HCT116 (cell line): ENCODE data around the gene UMAD1. TPM values are rescaled to one million over a fixed set of nuclear protein-coding genes. Genes with fewer than 3 reads are reported as not detected.

ENCODE experiments used
- ATAC-seq: fragments of 200-7000 bp; cut with Tn5 transposase; 2 replicates; pipeline ENCODE4 v1.9.1; 2020; ENCODE audit warnings: mild to moderate bottlenecking, moderate library complexity
- BruUV-seq: library from RNA; stranded (reverse); fragments of 400-500 nt; replicated peaks from 2 replicates; lab custom pipeline; 2021; lab: Mats Ljungman, UMichigan
- CTCF ChIA-PET: fragments of 300-600 bp; sonication (Branson Sonifier 250); formaldehyde crosslinking; loops from one replicate; lab custom pipeline; 2021; ENCODE audit warnings: antibody characterized with exemption; lab: Charles Lee
- POLR2A ChIA-PET: fragments of 300-600, 350-600 bp; sonication (Branson Sonifier 250); formaldehyde crosslinking; loops from one replicate; lab custom pipeline; 2021; ENCODE audit warnings: antibody characterized with exemption; lab: Charles Lee
- RAD21 ChIA-PET, 2 experiments: fragments of 300-600 bp; sonication (Branson Sonifier 250); formaldehyde crosslinking; loops; one replicate each; lab custom pipeline; 2023; ENCODE audit warnings: low total read pairs in 2 of 2; ENCODE audit not compliant: uncharacterized antibody in 2 of 2, unreplicated experiment in 2 of 2, low non-redundant PET in 1 of 2; lab: Charles Lee
- DNase-seq: peaks from one replicate; pipeline ENCODE4 v3.0.0-alpha.2; 2010; ENCODE audit warnings: low read depth, low spot score
- H2AFZ ChIP-seq: fragments of 200-600 bp; shearing (Covaris generic), sonication (generic); 2 replicates; pipeline ENCODE4 v1.6.1; 2017; ENCODE audit warnings: low read depth, mixed run types, mixed read lengths, antibody characterized with exemption, low read length; ENCODE audit not compliant: poor library complexity, severe bottlenecking
- H3K27ac ChIP-seq: 2 replicates; pipeline ENCODE4 v1.5.1; 2012; ENCODE audit warnings: low read depth, low read length
- H3K27me3 ChIP-seq: fragments of 200-600 bp; sonication (generic); 2 replicates; pipeline ENCODE4 v1.6.1; 2016; ENCODE audit warnings: mixed run types, low read length, mixed read lengths; ENCODE audit not compliant: insufficient read depth
- H3K36me3 ChIP-seq, 2 experiments: fragments of 200-500 bp in 1 of 2; fragments of 200-600 bp in 1 of 2; sonication (Bioruptor generic) in 1 of 2; sonication (generic) in 1 of 2; 2 replicates each; pipeline versions ENCODE4 v1.5.1 to v1.6.1; 2014 to 2016; ENCODE audit warnings: low read length in 2 of 2, inconsistent platforms in 1 of 2, mixed read lengths in 1 of 2, mixed run types in 1 of 2; ENCODE audit not compliant: insufficient read depth in 2 of 2, control insufficient read depth in 1 of 2
- H3K4me1 ChIP-seq, 2 experiments: fragments of 200-600 bp in 1 of 2; sonication (generic) in 1 of 2; 2 replicates each; pipeline versions ENCODE4 v1.5.1 to v1.6.1; 2012 to 2017; ENCODE audit warnings: low read length in 2 of 2, inconsistent platforms in 1 of 2, mild to moderate bottlenecking in 1 of 2, mixed read lengths in 1 of 2, mixed run types in 1 of 2, moderate library complexity in 1 of 2; ENCODE audit not compliant: insufficient read depth in 2 of 2, control insufficient read depth in 1 of 2
- H3K4me2 ChIP-seq: fragments of 200-600 bp; sonication (generic); 2 replicates; pipeline ENCODE4 v1.6.1; 2017; ENCODE audit warnings: mixed run types, low read length, mixed read lengths
- H3K4me3 ChIP-seq, 2 experiments: fragments of 200-600 bp in 1 of 2; sonication (generic) in 1 of 2; replicated peaks in 1 of 2; 2 replicates each; pipeline ENCODE4 v1.5.1; 2011 to 2016; ENCODE audit warnings: low read length in 2 of 2, control low read depth in 1 of 2, low read depth in 1 of 2, mild to moderate bottlenecking in 1 of 2, mixed read lengths in 1 of 2, mixed run types in 1 of 2
- H3K79me2 ChIP-seq: fragments of 200-600 bp; sonication (generic); 2 replicates; pipeline ENCODE4 v1.6.1; 2017; ENCODE audit warnings: mild to moderate bottlenecking, mixed run types, low read length, moderate library complexity, mixed read lengths; ENCODE audit not compliant: insufficient read depth
- H3K9ac ChIP-seq: fragments of 200-600 bp; sonication (generic); 2 replicates; pipeline ENCODE4 v1.6.1; 2016; ENCODE audit warnings: low read length, mixed read lengths
- H3K9me2 ChIP-seq: fragments of 200-600 bp; sonication (generic), shearing (Covaris generic); 2 replicates; pipeline ENCODE4 v1.6.1; 2017; ENCODE audit warnings: mixed run types, mild to moderate bottlenecking, moderate library complexity; ENCODE audit not compliant: insufficient read depth
- H3K9me3 ChIP-seq, 2 experiments: fragments of 200-500 bp in 1 of 2; fragments of 200-600 bp in 1 of 2; sonication (Bioruptor generic) in 1 of 2; sonication (generic) in 1 of 2; 2 replicates each; pipeline ENCODE4 v1.6.1; 2014 to 2017; ENCODE audit warnings: low read length in 2 of 2, mixed read lengths in 2 of 2, inconsistent platforms in 1 of 2, low read depth in 1 of 2, mild to moderate bottlenecking in 1 of 2, mixed run types in 1 of 2, moderate library complexity in 1 of 2; ENCODE audit not compliant: control insufficient read depth in 1 of 2, insufficient read depth in 1 of 2
- H4K20me1 ChIP-seq: fragments of 200-600 bp; sonication (generic), shearing (Covaris generic); 2 replicates; pipeline ENCODE4 v1.6.1; 2017; ENCODE audit warnings: mixed run types, mild to moderate bottlenecking, moderate library complexity; ENCODE audit not compliant: insufficient read depth
- CEBPB ChIP-seq: IDR thresholded peaks from 2 replicates; pipeline ENCODE4 v1.6.1; 2012; ENCODE audit warnings: low read depth
- SP1 ChIP-seq: IDR thresholded peaks from 2 replicates; pipeline ENCODE4 v1.6.1; 2012; ENCODE audit warnings: low read depth
- TCF7L2 ChIP-seq: IDR thresholded peaks from 2 replicates; pipeline ENCODE4 v1.7.0; 2011; ENCODE audit warnings: borderline replicate concordance, inconsistent platforms; ENCODE audit not compliant: insufficient read depth, insufficient read length; ENCODE audit errors: extremely low read depth
- YY1 ChIP-seq: IDR thresholded peaks from 2 replicates; pipeline ENCODE4 v1.6.1; 2011; ENCODE audit warnings: low read length, low read depth, moderate library complexity, mild to moderate bottlenecking; ENCODE audit not compliant: insufficient replicate concordance; ENCODE audit errors: extremely low read depth
- intact Hi-C: fragments of 100-400 bp; cut with micrococcal nuclease; formaldehyde crosslinking; loops from 2 replicates; pipeline ENCODE4 v1.10.0; 2022
- total RNA-seq: library from RNA; stranded (reverse); gene quantifications from one replicate; pipeline ENCODE4 v1.2.1, GENCODE V29; 2021; ENCODE audit not compliant: unreplicated experiment

The UMAD1 gene
- total RNA-seq, 1 experiment from 2014 or later, result 12.7 TPM

- H3K27me3 ChIP-seq, result no peaks in the 10 kb centered on the region
- no peaks in the 10 kb centered on the region for H3K36me3 ChIP-seq
- ATAC-seq, result no peak
- no peak overlapping the region for H3K4me2 ChIP-seq
- no peaks in the 10 kb centered on the region for H3K9me3 ChIP-seq
- H3K79me2 ChIP-seq, result no peaks in the 10 kb centered on the region
- no peak overlapping the region for H3K27ac ChIP-seq
- no peaks in the 10 kb centered on the region for H3K9me2 ChIP-seq
- CTCF ChIA-PET, result no interaction called here
- H3K4me1 ChIP-seq, result peaks cover 0 to 12% of the 10 kb centered on the region in 2 experiments; a peak in 1 of 4 replicates
- no peaks in the 10 kb centered on the region for H4K20me1 ChIP-seq
- intact Hi-C loops, result no loop called here
- no peak overlapping the region for H3K9ac ChIP-seq
- no TSS peak for BruUV-seq
- no peak for TF ChIP-seq YY1
- TF ChIP-seq TCF7L2, result no peak
- TF ChIP-seq, all 23 proteins: peak for 0
- no peak overlapping the region for H2AFZ ChIP-seq
- H3K4me3 ChIP-seq, result no peak overlapping the region
- ChIA-PET POLR2A (no interaction called here), RAD21 (no interaction called here)
- no peak for DNase-seq
These were observed 151.0 kb downstream of the UMAD1 start for GRCh38 chr7:7791523-7791922.

GRCh38 chr7:7792056-7792455, 151.5 kb downstream of the UMAD1 start:
- no peak overlapping the region for H3K9ac ChIP-seq
- no peak overlapping the region for H2AFZ ChIP-seq
- H3K27ac ChIP-seq, result no peak overlapping the region
- ChIA-PET POLR2A (no interaction called here), RAD21 (no interaction called here), CTCF (no interaction called here)
- H3K4me2 ChIP-seq, result no peak overlapping the region
- no peaks in the 10 kb centered on the region for H4K20me1 ChIP-seq
- no peak for TF ChIP-seq CEBPB
- no peak for TF ChIP-seq SP1
- DNase-seq (no peak), ATAC-seq (no peak)
- H3K79me2 ChIP-seq, result no peaks in the 10 kb centered on the region
- H3K27me3 ChIP-seq, result no peaks in the 10 kb centered on the region
- H3K4me1 ChIP-seq, result peaks cover 0 to 12% of the 10 kb centered on the region in 2 experiments; a peak in 1 of 4 replicates
- H3K9me2 ChIP-seq, result no peaks in the 10 kb centered on the region
- no peak overlapping the region for H3K4me3 ChIP-seq
- no peaks in the 10 kb centered on the region for H3K9me3 ChIP-seq
- no peaks in the 10 kb centered on the region for H3K36me3 ChIP-seq
- intact Hi-C loops, result no loop called here
- BruUV-seq, result no TSS peak
